LNCAP (cell line): Measurements from ENCODE around the gene ZBED1.

ENCODE experiments used
- TF ChIP-seq, protein P1 (sequence below): fragments of 450-650 bp; IDR thresholded peaks from 2 replicates; pipeline ENCODE4 v1.5.1; 2017; ENCODE audit warnings: mild to moderate bottlenecking

The ZBED1 gene

DNA sequence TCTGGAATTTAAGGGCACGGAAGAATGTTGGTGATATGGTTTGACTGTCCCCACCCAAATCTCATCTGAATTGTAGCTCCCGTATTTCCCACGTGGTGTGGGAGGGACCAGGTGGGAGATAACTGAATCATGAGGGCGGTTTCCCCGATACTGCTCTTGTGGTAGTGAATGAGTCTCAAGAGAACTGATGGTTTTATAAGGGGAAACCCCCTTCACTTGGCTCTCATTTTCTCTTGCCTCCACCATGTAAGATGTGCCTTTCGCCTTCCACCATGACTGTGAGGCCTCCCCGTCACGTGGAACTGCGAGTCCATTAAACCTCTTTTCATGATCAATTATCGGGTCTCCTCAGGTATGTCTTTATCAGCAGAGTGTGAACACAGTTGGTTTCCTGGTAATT lies 25.6 kb upstream of the ZBED1 start:
- TF ChIP-seq, protein P1, sequence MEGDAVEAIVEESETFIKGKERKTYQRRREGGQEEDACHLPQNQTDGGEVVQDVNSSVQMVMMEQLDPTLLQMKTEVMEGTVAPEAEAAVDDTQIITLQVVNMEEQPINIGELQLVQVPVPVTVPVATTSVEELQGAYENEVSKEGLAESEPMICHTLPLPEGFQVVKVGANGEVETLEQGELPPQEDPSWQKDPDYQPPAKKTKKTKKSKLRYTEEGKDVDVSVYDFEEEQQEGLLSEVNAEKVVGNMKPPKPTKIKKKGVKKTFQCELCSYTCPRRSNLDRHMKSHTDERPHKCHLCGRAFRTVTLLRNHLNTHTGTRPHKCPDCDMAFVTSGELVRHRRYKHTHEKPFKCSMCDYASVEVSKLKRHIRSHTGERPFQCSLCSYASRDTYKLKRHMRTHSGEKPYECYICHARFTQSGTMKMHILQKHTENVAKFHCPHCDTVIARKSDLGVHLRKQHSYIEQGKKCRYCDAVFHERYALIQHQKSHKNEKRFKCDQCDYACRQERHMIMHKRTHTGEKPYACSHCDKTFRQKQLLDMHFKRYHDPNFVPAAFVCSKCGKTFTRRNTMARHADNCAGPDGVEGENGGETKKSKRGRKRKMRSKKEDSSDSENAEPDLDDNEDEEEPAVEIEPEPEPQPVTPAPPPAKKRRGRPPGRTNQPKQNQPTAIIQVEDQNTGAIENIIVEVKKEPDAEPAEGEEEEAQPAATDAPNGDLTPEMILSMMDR: no peak

DNA sequence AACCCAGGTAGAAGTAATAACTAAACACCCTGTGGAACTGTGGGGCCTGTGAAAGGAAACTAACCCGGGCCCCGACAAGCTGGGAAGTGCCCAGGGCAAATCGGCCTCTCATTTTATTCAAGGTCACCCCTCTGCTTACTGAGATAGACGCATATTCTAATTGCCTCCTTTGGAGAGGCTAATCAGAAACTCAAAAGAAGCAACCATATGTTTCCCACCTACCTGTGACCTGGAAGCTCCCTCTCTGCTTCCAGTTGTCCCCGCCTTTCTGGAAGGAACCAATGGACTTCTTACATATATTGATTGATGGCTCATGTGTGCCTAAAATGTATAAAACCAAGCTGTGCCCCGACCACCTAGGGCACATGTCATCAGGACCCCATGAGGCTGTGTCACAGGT lies 23.1 kb upstream of the ZBED1 start:
- TF ChIP-seq, protein P1: no peak

DNA sequence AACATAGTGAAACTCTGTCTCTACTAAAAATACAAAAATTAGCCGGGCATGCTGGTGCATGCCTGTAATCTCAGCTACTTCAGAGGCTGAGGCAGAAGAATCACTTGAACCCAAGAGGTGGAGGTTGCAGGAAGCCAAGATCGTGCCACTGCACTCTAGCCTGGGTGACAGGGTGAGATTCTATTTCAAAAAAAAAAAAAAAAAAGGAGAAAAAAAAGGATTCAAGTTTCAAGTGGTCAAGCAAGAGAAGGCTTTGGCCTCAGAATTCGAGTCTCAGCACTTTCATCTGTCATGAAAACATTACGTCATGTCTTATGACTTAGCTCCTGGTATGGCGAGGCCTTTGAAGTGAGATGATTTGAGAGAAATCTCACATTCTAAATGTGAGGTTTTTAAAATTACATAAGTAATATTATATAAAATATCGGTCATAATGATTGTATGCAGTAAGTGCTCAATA lies 21.2 kb upstream of the ZBED1 start:
- TF ChIP-seq, protein P1: no peak

DNA sequence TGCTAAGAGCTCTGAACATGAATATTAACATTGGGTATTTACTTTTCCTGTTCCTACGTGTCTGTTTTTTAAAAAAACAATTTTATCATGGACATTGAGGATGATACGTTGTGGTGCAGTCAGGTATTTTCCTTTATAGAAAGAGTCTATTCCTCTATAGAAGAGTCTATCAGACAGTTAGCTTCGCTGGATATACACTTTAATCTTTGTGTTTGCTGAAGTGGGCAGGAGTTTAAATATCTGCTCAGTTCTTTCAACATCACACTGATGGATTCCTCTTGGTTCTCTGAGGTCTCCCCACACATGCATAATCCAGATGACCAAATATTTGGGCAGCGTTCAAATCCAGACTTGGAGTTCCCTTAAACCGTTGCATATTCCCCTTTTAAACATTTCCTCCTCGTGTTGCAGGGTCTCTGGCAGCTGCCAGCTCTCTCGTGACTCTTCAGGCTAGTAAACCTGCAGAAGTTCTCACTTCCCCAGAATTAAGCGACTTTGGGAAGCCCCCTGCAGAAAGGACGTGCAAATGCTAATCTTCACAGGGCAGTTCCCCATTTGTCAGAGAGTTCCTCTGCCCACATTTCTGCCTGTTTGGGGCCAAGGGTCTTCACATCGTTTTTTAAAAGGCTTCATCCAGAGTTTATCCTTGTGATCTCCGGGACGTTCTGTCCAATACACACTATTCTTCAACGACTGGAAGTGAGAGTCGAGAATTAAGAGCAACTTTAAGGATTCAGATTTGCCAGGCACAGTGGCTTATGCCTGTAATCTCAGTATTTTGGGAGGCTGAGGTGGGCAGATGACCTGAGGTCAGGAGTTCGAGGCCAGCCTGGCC lies 20.5 kb upstream of the ZBED1 start:
- TF ChIP-seq, protein P1: no peak

DNA sequence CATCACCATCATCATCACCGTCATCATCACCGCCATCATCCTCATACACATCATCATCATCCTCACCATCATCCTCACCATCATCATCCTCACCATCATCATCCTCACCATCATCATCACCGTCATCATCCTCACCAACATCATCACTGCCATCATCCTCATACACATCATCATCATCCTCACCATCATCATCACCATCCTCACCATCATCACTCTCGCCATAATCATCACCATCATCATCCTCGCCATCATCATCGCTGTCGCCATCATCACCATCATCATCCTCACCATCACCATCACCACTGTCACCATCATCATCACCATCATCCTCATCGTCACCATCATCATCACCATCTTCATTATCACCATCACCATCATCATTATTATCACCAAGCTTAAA lies 19.8 kb upstream of the ZBED1 start:
- TF ChIP-seq, protein P1: no peak

DNA sequence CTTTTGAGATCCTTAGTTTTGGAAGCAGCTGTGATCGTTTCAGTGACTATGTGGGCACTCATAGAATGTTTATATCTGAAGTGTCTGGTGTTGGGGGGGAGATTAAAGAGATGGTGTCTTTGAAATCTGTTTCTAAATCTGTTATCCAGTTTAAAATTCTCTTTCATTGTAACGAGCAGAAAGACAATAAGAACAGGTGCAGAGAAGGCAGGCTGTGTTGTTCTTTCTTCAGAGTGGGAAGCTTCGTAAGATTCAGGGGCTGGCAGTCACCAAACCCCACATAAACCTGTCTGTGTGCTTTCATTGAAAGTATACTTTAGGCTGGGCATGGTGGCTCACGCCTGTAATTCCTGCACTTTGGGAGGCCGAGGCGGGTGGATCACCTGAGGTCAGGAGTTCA lies 16.3 kb upstream of the ZBED1 start:
- TF ChIP-seq, protein P1: no peak

DNA sequence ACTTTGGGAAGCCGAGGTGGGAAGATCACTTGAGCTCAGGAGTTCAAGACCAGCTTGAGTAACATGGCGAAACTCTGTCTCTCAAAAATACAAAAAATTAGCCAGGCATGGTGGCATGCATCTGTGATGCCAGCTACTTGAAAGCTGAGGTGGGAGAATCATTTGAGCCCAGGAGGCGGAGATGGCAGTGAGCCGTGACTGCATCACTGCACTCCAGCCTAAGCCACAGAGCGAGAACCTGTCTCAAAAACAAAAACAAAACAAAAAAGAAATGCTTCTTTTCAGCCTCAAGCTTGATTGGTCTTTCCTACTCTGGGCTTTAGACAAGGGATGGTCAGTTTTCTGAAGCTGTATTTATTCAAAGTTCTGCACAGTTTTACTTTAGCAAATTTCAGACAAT lies 15.8 kb upstream of the ZBED1 start:
- TF ChIP-seq, protein P1: no peak
